ENCODE results near the gene MSRB1. TPM values are rescaled to one million over a fixed set of nuclear protein-coding genes. Genes with fewer than 3 reads are reported as not detected.
"Not testable (repeated sequence)": the region's sequence is repeated elsewhere in the genome, so short reads cannot be mapped to it uniquely, and the experiment has no call there.

Gene MSRB1
- total RNA-seq, 2 experiments from 2014 or later: 23.5 to 24.7 TPM

DNA sequence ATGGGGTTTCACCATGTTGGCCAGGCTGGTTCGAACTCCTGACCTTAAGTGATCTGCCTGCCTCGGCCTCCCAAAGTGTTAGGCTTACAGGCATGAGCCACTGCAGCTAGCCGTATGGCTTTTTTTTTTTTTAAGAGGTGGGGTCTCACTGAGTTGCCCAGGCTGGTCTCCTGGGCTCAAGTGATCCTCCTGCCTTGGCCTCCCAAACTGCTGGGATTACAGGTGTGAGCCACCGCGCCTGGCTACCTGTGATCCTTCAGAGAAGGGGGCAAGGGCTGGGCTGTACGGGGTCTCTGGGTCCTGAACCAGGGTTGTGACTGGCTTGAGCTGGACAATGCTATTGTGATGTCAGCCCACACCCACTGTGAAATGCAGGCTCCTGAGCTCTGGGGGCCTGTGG is 23.5 kb upstream of the MSRB1 start, which contains the start of gene RNF151:
Gene RNF151 (plus strand): TSS at position 397 of the 400 bp plus-strand sequence. CDS start 26 bp downstream, outside the sequence.
- ChIA-PET POLR2A (interaction anchor here (0.6 kb wide), 1 partner anchor 1298 kb away, joined by 3 read pairs; the partner anchor contains the start of gene RHOT2), CTCF (interaction anchor here (0.6 to 1.2 kb wide), 2 partner anchors 174 to 545 kb away, joined by 3 read pairs; no protein-coding TSS in a partner anchor)

GRCh38 chr16:1965396-1966001 is 22.5 kb upstream of the MSRB1 start:
- CTCF ChIA-PET: interaction anchor here (0.6 to 1.8 kb wide), 6 partner anchors 16 to 175 kb away, joined by 3 to 6 read pairs (median 3); partner anchors contain the start of gene GFER
- POLR2A ChIA-PET: interaction anchor here (0.7 to 2.3 kb wide), 15 partner anchors 9 to 545 kb away, joined by 3 to 21 read pairs (median 5); partner anchors contain the start of genes FAHD1, GFER, HAGH and MSRB1

DNA sequence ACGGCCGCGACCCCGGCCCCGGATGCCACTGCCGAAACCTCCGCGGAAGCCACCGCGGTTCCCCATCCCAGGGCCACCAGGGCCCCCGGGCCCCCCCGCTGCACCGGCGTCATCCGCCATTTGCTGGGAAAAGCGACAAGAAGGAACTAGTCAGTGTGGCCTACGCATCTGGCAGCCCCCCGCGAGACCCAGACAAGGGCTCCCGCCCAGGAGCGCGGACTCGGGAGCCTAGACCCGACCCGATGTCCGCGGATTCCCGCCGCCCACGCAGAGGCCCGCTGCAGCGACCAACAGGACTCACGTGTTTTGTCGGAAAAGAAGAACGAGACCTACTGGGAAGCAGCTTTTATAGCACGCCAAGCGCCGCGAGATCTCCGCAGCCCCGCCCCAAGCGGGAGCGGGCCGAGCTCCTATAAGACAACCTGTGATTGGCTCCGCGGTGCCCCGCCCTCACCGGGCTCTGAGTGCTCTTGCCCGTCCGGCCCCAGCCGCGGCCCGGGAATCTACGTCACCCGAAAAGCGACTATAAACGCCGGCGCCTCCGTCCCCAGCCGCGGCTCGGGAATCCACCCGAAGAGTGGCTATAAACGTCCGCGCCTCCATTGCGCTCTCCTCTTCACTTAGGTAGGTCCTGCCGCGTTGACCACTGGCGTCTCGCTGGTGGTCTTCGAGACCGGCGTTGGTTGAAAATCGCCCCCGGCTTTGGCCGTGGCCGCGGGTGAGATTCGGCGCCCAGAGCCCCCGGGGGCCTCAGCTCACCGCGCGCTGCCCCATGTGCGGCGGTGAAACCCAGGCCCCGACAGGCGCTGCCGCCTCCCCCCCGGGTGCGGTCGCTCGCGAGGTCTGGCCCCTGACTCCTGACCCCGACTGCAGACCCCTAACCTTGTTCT is 21.8 kb upstream of the MSRB1 start, which contains the start of gene RPS2:
Gene RPS2 (minus strand): TSS at position 321 of the 890 bp plus-strand sequence. CDS start 201 bp downstream, at position 120.
- CTCF ChIA-PET: interaction anchor here (0.7 to 1.8 kb wide), 4 partner anchors 17 to 39 kb away, joined by 3 to 6 read pairs (median 4); partner anchors contain the start of gene GFER
- POLR2A ChIA-PET: interaction anchor here (0.6 to 2.3 kb wide), 23 partner anchors 9 to 619 kb away, joined by 3 to 21 read pairs (median 4); partner anchors contain the start of genes FAHD1, GFER, HAGH and JPT2

DNA sequence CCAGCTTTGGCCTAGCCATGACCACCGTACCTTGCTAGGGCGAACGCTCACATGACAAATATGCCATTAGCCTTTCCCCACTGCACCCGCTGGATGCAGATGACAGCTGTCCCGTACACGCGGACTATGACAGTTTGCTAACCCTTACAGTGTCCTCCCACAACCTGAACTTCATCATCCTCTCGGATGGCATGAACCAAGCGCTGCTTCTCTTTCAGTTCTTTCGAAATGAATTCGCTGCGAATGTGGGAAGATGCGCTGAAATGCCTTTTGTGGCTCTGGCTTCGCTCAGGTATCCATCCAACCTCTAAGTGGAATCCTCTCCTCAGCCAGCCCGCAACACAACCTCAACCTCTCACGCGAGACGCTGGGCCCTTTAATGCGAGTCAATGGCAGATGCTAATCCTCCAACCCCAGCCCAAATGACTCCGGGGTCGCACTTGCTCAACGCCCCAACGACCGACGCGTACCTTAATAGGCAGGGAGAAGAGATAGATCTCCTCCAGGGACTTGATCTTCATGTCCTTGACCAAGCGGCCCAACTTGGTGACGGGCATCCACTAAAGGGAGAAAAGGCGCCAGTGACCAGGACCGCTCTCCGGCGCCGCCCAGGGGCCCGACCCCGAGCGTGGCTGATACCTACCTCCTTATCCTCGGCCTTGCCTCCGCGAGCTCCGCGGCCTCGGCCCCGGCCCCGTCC is 21.0 kb upstream of the MSRB1 start:
- POLR2A ChIA-PET: interaction anchor here (0.6 to 2.3 kb wide), 20 partner anchors 8 to 618 kb away, joined by 3 to 21 read pairs (median 4); partner anchors contain the start of genes FAHD1, GFER, HAGH and JPT2
- CTCF ChIA-PET: interaction anchor here (1.0 to 1.8 kb wide), 3 partner anchors 8 to 40 kb away, joined by 4 to 6 read pairs (median 4); partner anchors contain the start of gene TBL3

GRCh38 chr16:1962161-1963153 is 19.5 kb upstream of the MSRB1 start:
- ChIA-PET POLR2A (interaction anchor here (0.6 to 3.0 kb wide), 4 partner anchors 9 to 513 kb away, joined by 3 to 20 read pairs (median 4); partner anchors contain the start of genes TBC1D24 and TBL3), CTCF (interaction anchor here (1.6 kb wide), 1 partner anchor 10 kb away, joined by 4 read pairs; the partner anchor contains the start of gene TBL3)

GRCh38 chr16:1961651-1962067 is 18.7 kb upstream of the MSRB1 start:
- ChIA-PET CTCF (interaction anchor here (1.6 kb wide), 1 partner anchor 10 kb away, joined by 4 read pairs; the partner anchor contains the start of gene TBL3), POLR2A (interaction anchor here (0.5 to 3.0 kb wide), 3 partner anchors 10 to 50 kb away, joined by 3 to 20 read pairs (median 11); partner anchors contain the start of genes MSRB1 and TBL3)

GRCh38 chr16:1960665-1961630 is 17.9 kb upstream of the MSRB1 start:
- ChIA-PET CTCF (interaction anchor here (1.3 to 1.6 kb wide), 2 partner anchors 8 to 11 kb away, joined by 4 read pairs; partner anchors contain the start of gene TBL3), POLR2A (interaction anchor here (0.5 to 3.0 kb wide), 7 partner anchors 9 to 188 kb away, joined by 3 to 20 read pairs (median 4); partner anchors contain the start of genes EME2, GFER, MRPS34 and MSRB1)

- POLR2A ChIA-PET: interaction anchor here (0.6 to 2.1 kb wide), 7 partner anchors 8 to 186 kb away, joined by 3 to 11 read pairs (median 4); partner anchors contain the start of genes EME2, GFER, MRPS34 and MSRB1
- CTCF ChIA-PET: interaction anchor here (0.9 to 1.4 kb wide), 3 partner anchors 11 to 1816 kb away, joined by 3 to 4 read pairs (median 3); partner anchors contain the start of gene MSRB1
Measured at GRCh38 chr16:1959269-1960039, 16.5 kb upstream of the MSRB1 start, which contains the start of gene NDUFB10. Gene NDUFB10 (plus strand): TSS chr16:1959538. CDS start chr16:1959625, 87 bp downstream.

DNA sequence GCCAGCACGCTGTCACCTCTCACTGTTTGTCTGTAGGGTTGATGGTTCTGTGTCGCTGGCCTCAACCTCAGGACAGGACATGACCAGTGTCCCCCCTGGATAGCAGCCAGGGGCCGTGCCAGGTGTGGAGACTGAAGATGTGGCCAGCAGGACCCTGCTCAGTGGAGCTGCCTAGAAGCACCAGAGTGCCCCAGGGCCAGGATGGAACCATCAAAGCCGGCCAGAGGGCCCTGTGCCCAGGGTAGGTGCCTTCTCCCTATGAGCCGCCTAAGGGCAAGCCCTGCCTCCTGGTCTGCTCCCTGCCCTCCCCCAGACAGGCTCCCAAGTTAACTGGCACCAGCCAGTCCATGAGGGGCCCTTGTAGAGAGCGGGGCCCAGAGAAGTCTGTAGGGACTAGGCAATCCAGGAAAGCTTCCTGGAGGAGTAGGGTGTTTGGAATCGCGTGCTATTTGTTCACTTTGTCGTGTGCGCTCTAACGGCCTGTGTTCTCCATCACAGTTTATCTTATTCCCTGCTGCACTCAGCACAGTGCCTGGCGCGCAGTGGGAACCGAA is 15.8 kb upstream of the MSRB1 start:
- POLR2A ChIA-PET: interaction anchor here (0.8 kb wide), 1 partner anchor 12 kb away, joined by 3 read pairs; no protein-coding TSS in a partner anchor
- CTCF ChIA-PET: interaction anchor here (1.1 to 1.4 kb wide), 2 partner anchors 12 to 15 kb away, joined by 3 to 4 read pairs; partner anchors contain the start of gene MSRB1

DNA sequence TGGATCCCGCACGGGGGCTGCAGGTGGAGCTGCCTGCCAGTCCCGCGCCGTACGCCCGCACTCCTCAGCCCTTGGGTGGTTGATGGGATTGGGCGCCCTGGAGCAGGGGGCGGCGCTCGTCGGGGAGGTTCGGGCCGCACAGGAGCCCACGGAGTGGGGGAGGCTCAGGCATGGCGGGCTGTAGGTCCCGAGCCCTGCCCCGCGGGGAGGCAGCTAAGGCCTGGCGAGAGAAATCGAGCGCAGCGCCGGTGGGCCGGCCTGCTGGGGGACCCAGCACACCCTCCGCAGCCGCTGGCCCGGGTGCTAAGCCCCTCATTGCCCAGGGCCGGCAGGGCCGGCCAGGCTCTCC is 15.1 kb upstream of the MSRB1 start:
- POLR2A ChIA-PET, CTCF ChIA-PET: not testable (repeated sequence)

GRCh38 chr16:1957434-1958142 is 14.6 kb upstream of the MSRB1 start:
- CTCF ChIA-PET, POLR2A ChIA-PET: not testable (repeated sequence)

- ChIA-PET POLR2A (no interaction called here), CTCF (interaction anchor here (1.0 to 1.2 kb wide), 2 partner anchors 10 to 50 kb away, joined by 3 read pairs; partner anchors contain the start of gene MSRB1)
Measured at GRCh38 chr16:1953734-1954133, 10.7 kb upstream of the MSRB1 start.

DNA sequence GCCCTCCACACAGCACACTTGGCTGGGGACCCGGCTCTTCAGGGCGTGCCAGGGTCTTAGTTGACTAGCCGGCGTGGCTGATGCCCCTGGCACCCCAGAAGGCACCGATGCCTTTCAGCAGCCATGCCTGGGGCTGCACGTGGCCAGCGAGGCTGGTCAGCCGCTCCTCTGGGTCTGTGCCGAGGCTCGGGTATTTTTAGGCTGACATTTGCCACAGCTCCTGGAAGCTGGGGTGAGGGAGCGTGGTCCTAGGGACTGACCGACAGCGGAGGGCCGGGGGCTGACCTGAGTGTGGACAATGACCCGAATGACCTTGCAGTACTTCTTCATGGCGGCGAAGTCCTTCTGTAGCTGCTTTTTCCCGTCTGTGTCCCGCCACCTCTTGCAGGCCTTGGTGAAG is 7.6 kb upstream of the MSRB1 start:
- ChIA-PET CTCF (no interaction called here), POLR2A (no interaction called here)

DNA sequence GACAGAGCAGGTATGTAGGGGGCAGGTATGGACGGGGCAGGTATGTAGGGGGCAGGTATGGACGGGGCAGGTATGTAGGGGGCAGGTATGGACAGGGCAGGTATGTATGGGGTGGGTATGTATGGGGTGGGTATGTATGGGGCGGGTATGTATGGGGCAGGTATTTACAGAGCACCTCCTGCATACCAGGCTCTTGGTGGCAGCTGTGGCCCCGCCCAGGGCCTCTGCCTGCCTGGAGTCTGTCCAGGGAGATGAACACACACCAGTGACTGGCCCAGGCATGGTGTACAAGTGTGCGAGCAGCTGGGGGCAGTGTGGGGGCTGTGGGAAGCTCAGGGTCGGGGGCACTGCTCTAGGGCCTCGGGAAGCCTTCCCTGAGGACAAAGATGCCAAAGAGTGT is 7.0 kb upstream of the MSRB1 start:
- POLR2A ChIA-PET: no interaction called here
- CTCF ChIA-PET: no interaction called here

Measured in activated CD8-positive, alpha-beta memory T cell treated with anti-CD3 and anti-CD28 coated beads for 36 hours (primary cell).